Measurements from ENCODE around the gene ZNF654. TPM values are rescaled to one million over a fixed set of nuclear protein-coding genes. Genes with fewer than 3 reads are reported as not detected.

The ZNF654 gene
- total RNA-seq, 1 donor from 2014 or later, result 15.3 TPM

DNA sequence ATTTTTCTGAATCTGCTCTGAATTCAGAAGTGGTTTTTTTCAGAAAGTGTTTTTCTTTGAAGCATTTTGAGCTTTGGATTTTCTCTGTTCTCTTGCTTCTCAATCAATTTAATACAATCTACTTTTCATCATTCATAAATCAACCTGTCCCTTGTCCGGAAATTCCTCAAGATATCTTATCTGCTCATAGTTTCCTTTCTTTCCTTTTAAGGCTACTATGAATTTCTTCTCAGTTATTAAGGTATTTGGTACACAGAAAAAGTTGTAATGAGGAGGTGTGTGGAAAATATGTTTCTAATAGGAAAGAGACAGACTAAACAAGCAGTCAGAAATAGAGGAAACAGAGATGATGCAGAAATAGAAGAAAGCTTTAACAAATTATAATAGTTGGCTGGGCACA, 14.6 kb upstream of the ZNF654 start:
- no peaks in the 10 kb centered on the region for H3K9me3 Mint-ChIP-seq
- H3K27me3 Mint-ChIP-seq, result no peaks in the 10 kb centered on the region
- H3K4me3 Mint-ChIP-seq, result no peak overlapping the region
- TF ChIP-seq, protein P1, sequence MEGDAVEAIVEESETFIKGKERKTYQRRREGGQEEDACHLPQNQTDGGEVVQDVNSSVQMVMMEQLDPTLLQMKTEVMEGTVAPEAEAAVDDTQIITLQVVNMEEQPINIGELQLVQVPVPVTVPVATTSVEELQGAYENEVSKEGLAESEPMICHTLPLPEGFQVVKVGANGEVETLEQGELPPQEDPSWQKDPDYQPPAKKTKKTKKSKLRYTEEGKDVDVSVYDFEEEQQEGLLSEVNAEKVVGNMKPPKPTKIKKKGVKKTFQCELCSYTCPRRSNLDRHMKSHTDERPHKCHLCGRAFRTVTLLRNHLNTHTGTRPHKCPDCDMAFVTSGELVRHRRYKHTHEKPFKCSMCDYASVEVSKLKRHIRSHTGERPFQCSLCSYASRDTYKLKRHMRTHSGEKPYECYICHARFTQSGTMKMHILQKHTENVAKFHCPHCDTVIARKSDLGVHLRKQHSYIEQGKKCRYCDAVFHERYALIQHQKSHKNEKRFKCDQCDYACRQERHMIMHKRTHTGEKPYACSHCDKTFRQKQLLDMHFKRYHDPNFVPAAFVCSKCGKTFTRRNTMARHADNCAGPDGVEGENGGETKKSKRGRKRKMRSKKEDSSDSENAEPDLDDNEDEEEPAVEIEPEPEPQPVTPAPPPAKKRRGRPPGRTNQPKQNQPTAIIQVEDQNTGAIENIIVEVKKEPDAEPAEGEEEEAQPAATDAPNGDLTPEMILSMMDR (conservative IDR thresholded peaks at IDR 0.05), result no peak
- no peaks in the 10 kb centered on the region for H3K36me3 Mint-ChIP-seq
- H3K27ac Mint-ChIP-seq, result no peak overlapping the region
- DNase-seq (ENCODE audit: extremely low spot score, unreplicated experiment), result no peak
- no peaks in the 10 kb centered on the region for H3K4me1 Mint-ChIP-seq (ENCODE audit: unreplicated experiment)

DNA sequence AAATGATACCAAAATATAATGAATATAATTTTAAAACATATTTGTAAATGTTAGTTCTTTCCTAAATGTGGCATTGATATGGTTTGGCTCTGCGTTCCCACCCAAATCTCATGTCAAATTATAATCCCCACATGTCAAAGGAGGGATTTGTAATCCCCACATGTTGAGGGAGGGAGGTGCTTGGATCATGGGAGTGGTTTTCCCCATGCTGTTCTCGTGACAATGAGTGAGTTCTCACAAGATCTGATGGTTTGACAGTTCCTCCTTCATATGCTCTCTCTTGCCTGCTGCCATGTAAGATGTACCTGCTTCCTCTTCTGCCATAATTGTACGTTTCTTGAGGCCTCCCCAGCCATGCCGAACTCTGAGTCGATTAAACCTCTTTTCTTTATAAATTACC, 12.3 kb upstream of the ZNF654 start:
- TF ChIP-seq, protein P1 (conservative IDR thresholded peaks at IDR 0.05), result no peak
- Mint-ChIP-seq H3K9me3 (no peaks in the 10 kb centered on the region), H3K36me3 (peaks cover 4% of the 10 kb centered on the region), H3K27me3 (no peaks in the 10 kb centered on the region), H3K4me1 (ENCODE audit: unreplicated experiment) (no peaks in the 10 kb centered on the region), H3K27ac (no peak overlapping the region), H3K4me3 (no peak overlapping the region)
- DNase-seq (ENCODE audit: extremely low spot score, unreplicated experiment), result no peak

DNA sequence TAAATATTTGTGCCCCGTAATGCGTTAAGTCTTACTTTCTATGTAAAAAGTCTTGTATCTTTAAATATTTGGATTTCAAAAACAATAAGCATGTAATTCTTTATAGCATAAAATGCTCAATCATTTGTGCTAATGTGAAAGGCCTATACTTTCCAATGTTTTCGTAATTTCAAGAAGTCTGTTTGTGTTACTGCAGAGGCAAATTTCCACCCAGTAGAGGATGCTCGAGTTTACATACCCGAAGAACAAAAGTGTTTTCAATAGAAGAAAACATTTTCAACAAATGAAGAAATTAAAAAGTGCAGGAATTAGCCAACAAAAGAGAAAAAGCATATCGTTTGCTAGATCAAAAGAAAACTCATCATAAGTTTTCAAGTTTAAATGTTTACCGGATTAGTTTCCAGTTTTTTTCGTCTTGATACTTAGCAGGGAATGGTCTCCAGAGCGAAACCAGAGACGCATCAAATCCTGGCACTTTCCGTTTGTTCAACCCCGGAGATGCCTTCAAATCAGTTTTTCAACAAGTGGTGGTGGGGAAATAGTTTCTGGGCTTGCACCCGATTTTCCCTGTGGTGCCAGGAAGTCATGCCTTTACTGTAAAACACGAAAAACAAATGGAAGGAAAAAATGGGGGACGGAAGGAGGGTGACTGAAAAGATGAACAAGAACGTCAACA, 1.3 kb upstream of the ZNF654 start:
- Mint-ChIP-seq H3K27me3 (no peaks in the 10 kb centered on the region), H3K9me3 (no peaks in the 10 kb centered on the region), H3K27ac (peak overlapping the region; percentile 89), H3K4me1 (ENCODE audit: unreplicated experiment) (peaks cover 28% of the 10 kb centered on the region), H3K4me3 (peak overlapping the region; percentile 96), H3K36me3 (peaks cover 24% of the 10 kb centered on the region)
- TF ChIP-seq, protein P1 (conservative IDR thresholded peaks at IDR 0.05), result no peak
- no peak for DNase-seq (ENCODE audit: extremely low spot score, unreplicated experiment)

DNA sequence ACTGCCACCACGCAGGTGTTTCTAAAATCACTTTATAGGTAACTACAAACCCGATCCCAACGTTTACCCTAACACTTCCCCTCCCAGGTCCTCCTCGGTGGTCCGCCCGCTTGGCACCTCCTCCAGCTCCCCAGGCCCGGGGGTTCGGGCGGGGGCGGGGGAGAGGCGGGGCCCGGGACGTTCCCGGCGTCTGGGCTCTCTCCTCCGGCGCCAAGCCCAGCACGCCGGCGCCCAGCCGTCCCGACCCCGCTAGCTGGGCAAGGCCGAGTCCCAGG, 812 bp upstream of the ZNF654 start:
- DNase-seq (ENCODE audit: extremely low spot score, unreplicated experiment), result no peak
- H3K27me3 Mint-ChIP-seq, result no peaks in the 10 kb centered on the region

DNA sequence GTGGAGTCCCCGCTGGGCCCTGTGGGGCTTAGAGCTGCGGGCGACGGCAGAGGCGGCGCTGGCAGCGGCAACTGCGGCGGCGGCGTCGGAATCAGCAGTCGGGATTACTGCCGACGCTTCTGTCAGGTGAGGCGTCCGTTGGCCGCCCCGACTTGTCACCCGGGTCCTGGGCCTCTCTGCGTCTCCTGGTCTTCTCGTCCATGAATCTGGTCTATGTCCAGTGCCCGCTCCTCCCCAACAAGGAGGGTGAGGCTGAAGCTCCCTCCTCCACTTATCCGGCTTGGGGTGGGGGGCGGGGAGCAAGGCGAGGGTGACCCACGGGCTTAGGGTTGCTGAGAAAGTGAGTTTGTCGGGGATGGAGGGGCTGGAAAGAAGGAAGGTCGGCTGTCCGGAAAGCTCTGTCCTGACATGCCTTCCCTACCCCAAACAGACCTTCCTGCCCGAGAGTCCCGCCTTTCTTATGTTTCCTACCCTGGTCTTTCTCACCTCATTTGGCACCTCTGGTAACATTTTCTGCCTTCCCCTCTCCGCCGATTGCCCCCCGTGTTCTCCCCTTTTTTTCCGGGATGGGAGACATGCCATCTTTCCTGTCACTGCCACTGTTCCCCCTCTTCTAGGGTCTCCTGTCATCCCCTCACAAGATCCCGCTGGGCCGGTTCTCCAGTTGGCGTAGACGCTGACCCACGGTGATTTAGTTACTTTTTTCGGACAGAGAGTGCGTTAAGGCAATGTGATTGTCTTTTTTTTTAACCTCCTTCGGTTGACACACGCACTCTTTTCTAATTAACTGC, 520 bp downstream of the ZNF654 start:
- H3K4me3 Mint-ChIP-seq, result peak overlapping the region; percentile 96
- no peaks in the 10 kb centered on the region for H3K27me3 Mint-ChIP-seq
- peaks cover 28% of the 10 kb centered on the region for H3K4me1 Mint-ChIP-seq (ENCODE audit: unreplicated experiment)
- H3K9me3 Mint-ChIP-seq, result no peaks in the 10 kb centered on the region
- peaks cover 27% of the 10 kb centered on the region for H3K36me3 Mint-ChIP-seq
- no peak for DNase-seq (ENCODE audit: extremely low spot score, unreplicated experiment)
- H3K27ac Mint-ChIP-seq, result peak overlapping the region; percentile 92
- TF ChIP-seq, protein P1 (conservative IDR thresholded peaks at IDR 0.05), result no peak

More for the DNA sequence above, 812 bp upstream of the ZNF654 start:
- Mint-ChIP-seq H3K4me3 (peak overlapping the region; percentile 96), H3K27ac (peak overlapping the region; percentile 89), H3K9me3 (no peaks in the 10 kb centered on the region), H3K4me1 (ENCODE audit: unreplicated experiment) (peaks cover 26% of the 10 kb centered on the region), H3K36me3 (peaks cover 24% of the 10 kb centered on the region)
- TF ChIP-seq, protein P1 (conservative IDR thresholded peaks at IDR 0.05), result no peak
